CD4-positive, alpha-beta T cell treated with Interferon alpha-2 for 1 hour (primary cell): ENCODE results near the gene ERC2.
"Not testable (repeated sequence)": the region's sequence is repeated elsewhere in the genome, so short reads cannot be mapped to it uniquely, and the experiment has no call there.

ENCODE experiments used
- DNase-seq, 2 donors: peaks; one replicate each; pipeline ENCODE4 v3.0.0-alpha.2; 2020 to 2022

Gene ERC2

DNA sequence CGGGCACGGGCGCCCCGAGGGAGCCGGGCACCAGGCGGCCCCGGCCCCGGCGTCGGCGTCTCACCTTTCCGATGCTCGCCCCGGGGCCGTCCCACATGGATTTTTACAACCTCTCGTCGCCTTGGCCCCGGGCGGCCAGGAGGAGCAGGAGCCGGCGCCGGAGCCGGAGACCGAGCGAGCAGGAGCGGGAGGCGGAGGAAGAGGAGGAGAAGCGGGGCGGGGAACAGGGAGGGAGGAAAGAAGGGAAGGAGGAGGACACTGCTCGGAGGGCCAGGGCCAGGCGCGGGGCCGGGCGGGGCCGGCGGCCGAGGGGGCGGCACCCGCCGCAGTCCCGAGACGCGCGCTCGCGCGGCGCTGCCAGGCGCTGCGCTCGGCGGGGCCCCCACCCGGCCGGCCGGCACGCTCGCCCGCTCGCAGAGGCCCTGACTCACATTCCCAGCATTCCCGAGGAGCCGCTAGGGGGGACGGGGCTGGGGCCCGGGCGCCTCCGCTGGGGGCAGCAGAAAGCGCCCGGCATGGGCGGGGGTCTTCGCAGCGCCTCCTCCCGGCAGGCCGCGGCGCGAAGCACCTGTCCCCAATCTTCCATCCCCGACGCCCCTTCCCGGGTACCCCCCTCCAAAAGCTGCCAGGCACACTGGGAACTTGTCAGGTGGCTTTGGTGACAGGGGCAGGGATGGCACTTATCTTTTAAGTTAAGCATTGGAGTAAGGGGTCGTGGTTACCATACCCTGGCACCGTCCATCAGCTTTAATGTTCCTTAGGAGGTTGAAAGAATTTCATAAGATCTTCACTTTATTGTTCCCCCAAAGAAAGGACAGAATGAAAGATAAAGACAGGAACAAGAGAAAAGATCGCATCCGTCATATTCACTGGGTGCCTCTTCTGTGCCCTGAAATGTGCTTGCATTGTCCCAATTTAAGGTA is at the start of gene ERC2:
ERC2 (minus strand) TSS at position 284 of the 923 bp plus-strand sequence.
- no peak for DNase-seq

DNA sequence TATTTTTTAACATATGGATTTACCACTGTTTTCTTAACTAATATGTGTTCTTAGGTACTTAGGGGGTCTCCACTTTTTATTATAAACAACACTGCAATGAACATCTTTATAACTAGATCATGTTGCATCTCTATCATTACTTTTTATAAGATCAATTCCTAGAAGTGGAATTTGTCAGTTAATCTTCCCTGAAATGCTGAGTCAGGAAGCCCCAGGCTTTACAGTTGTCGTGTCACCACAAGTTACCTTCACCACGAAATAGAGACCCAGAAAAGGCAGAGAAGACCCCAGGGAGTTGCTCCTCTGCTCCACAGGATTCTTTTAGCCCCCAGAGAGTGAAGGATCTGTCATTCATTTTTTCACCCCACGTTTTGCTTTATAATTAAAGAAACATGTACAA is 34.5 kb upstream of the ERC2 start:
- no peak for DNase-seq

DNA sequence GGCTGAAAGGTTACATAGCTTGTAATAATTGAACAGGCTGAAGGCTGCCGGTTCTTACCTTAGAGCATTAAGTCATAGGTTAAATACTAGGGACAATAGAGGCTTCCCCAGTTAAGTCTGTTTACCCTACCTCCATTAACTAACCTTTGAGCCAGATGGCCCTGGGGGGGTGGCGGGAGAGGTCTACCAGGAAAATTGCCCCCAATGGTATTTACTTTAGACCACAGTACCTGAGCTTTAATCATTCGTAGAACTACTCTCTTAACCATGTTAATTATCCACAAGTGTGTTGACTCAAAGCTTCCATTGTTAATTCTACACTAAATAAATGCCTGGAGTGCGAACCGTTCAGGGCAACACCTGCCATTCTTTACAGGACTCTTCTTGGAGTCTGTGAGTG is 28.1 kb upstream of the ERC2 start:
- not testable (repeated sequence) for DNase-seq

DNA sequence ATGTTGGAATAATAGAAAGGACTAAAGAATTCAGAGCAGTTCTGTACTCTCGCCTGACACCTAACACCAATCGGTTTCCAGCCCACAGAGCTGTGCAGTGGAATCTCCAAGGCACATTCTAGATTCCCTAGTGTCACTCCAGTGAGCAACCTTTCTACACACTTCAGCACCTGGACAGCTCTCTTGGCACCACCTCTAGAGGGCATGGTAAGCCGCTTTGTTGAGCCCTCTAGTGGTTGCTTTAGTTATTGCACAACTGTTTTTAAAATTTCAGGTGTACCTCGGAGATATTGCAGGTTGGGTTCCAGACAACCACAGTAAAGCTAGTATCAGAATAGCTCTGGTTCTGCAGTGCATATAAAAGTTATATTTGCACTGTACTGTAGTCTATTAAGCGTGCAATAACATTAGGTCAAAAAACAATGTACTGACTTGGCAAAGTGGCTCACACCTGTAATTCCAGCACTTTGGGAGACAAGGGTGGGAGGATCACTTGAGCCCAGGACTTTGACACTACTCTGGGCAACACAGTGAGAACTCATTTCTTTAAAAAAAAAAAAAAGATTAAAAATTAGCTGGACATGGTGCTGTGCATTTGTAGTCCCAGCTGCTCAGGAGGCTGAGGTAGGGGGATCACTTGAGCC is 26.5 kb upstream of the ERC2 start:
- peak; percentile 69 to 85 for DNase-seq

DNA sequence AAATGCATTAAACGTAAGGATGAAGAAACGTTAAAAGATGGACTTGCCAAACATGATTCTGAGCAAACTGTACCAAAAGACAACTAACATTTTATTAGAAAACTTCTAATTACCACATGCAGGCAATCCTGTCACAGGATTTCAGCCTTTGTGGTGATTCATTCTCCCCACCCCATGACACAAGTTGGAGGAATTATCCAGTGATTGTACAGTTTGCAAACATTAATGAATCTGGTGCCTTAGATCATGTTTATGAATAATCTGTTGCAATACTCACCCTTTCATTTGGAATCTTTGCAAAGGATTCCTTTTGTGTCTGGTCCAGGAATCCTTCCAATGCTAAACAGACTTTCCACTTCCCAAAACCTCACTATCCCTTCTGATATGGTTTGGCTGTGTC is 23.3 kb upstream of the ERC2 start:
- DNase-seq, result no peak

DNA sequence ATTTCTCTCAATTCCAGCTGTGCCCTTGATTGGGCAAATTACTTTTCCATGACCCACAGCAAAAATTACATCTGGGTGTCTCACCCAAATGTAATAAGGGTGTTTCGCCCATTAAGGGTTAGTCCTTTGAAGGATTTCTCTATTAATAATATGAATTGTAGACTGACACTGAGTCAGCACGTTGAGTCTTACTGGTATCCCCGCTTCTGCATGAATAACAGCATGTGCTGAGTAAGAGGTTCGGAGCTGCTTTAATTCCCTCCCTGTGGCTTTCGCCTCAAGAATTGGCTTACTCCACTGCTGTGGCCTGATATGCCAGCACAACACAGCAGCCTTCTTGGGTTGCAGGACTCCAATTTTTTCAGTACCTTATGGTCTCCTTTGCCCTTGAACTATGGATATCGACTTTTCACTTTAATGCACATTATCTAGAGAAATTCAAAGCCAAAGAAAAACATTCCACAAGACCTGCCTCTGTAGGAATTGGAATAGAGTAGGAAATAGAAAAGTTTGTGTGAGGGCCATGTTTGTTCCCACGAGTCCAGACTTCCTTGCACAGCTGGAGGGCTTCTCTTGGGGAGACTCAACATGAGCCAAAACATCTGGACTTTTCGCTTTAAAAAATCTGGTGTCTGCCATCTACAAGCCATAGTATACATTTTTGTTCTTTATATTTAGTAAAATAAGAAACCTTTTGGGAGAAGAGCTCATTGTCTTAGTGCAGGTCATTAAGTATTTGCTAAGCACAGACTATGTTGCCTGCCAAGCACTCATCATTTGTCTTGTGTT is 20.7 kb upstream of the ERC2 start:
- no peak for DNase-seq

DNA sequence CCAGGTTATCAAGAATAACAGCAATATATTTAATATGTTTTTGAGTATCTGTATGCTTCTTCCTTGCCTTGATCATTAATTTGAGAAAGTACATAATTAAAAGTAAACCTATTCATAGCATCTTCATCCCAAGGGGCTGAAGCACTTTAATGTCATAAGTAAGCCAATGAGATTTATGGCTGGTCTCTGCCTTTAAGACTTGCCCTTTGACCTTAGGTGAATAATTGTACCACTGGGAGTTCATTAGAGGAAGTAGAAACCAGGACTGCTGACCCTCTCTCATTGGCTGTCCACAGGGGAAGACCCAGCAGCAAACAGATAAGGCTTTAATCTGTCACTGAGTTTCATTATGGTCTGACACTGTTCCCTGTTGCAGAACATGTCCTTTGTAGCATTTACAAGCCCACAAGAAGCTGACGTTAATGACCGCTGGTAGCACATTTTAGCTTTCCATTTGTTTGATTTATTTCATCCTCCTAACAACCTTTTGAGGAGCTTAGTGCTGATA is 16.3 kb upstream of the ERC2 start:
- DNase-seq, result no peak

DNA sequence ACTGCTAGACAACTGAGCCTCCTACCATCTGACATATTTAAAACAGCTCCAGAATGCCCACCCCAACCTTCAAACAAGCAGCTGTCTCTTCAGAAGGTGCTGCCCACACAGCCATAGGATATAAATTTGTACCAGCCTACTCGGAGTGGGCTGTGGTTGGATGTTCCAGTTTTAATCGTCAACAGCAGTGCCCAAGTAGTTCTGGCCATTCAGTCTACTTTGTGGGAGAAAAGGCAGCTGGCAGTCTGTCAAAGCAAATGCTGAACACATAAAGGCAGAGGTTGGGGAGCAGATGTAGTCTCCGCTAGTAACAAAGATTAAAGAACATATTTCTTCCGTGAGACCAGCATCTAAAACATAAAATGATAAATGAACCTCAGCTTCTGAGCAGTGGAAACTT is 15.9 kb upstream of the ERC2 start:
- no peak for DNase-seq

DNA sequence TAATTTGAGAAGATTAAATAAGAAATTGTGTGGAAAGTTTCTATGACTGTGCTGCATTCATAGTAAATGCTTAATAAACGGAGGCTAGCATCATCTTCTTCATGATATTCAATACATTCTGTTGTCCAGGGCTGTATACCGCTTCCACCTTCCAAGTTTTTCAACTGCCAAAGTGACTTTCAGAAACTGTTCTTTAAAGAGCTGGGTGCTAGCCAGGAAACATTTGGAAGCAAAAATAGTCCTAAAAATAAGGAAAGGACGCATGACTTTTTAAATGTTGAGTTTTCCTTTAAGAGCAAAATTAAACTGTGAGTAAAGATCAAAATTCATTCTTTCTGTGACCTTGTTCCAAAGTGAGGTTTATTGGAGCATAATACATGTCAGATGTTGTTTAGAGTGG is 9.4 kb upstream of the ERC2 start:
- no peak for DNase-seq

DNA sequence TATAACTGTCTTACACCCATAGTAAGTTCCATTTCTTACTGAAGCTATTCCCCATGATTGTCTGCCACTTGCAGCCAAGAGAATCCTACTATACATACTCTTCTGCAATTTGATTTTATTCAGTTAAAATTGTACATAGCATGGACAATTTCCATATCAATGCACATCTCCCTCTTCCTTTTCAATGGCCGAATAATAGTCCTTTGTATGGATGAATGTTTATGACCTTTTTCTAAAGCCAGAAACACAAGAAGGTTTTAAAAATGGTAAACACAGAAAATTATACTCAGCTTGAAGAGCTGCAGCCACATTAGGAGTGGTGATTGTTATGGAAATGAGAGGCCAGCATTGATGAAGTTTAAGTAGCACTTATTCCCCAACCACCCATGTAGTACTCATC is 8.5 kb upstream of the ERC2 start:
- no peak for DNase-seq

DNA sequence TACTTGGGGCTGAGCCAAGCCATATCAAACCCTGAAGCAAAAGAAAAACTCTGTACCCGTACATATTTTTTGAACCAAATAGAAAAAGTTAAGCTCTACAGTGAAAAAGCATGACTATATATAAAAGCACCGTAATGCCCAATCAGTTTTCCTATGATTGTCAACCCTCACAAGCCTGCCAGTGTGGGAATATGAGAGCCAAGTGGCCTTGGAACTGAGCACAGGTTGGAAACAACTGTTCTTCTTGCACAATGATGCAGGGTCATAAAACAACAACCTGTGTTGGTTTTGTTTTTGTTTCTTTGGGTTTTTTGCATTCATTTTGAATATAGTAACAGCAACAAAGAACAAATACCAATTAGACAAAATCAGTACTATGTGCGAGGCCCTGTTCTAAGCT is 3.5 kb upstream of the ERC2 start:
- DNase-seq, result no peak

DNA sequence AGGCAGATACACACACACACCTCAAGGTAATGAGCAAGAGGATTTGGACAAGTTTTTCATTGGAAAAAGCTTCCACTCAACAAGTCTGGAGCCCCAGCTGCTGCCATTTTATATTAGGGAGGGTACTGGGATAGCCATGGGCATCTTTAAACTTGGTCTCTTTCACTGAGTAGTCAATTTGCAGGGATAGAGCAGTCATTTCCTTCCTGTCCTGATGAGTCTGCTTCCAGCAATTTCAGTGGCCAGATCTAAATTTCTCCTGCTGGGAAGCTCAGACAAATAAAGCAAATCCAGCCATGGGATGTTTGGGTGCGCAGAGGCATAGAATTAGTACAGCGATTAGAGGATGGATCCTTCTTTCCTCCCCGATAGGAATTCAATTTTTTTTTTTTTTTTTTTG is 874 bp upstream of the ERC2 start:
- no peak for DNase-seq

DNA sequence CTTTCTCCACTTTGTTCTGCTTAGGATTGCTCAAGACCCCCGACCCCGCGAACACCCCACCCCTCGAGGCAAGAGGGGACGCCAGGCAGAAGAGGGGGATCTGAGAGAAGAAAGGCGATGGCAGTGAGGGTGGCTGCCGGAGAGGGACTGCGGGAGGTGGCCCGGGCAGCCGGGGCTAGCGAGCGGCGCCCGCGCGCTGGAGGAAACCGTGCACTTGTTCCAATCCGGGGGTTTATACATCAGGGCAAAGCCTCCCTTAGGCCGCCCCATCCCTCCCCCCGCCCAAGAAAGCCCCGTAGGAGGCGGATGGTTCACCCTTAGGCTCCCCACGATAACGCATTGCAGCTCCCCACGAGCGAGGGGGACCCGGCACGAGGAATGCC is 475 bp downstream of the ERC2 start:
- no peak for DNase-seq

DNA sequence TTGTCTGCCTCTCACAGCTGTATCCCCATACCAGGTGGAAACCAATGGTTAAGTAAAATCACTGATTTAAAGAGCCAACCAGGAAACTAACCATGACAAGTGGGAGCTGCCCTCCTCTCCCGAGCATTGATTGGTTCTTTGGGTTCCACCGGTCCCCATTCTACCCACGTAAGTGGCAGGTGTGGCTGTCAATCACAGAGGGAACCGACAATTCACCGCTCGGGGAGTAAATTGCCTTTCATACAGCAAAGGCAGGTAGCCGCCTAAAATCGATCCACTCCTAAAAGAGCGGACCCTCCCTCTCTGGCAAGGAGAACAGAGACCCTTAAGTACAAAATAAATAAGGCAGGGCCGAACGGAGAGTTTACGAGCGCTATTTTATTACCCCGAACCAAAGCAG is 1.2 kb downstream of the ERC2 start:
- DNase-seq, result peak; percentile 18 to 33

DNA sequence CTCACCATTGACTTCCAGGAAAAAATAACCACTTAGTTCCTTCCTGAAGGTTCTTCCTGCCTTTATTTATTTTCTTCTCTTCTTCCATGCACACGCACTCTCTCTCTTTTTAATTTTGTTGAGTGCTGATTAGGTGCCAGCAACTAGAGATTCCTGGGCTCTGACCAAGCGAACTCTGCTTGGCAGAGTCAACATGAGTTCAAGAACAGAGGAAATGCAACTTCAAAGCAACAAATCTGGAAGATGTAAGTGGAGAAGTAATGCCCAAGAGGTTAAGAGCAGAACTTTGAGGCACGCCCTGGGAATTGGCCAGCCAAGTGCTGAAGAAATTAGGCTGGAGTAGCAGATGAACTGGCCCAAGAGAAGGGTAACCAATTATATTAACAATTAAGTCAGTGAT is 8.5 kb downstream of the ERC2 start:
- no peak for DNase-seq

DNA sequence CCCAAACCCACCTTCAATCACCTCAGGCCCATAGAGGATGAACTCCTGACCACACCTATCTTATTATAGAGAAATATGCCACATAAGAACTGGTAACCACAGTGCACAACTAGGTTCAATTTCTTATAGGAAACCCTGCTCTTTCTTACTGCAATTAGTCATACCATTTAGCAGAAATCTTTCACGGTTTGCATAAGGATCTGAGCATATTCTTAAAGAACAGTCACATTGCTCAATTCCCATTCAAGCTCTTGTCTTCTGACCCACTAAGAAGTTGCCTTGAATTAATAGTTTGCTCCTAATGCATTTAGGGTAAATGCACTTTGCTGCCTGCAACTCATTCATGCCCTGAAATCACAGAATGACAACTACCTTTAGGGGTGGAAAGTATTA is 9.2 kb downstream of the ERC2 start:
- no peak for DNase-seq

DNA sequence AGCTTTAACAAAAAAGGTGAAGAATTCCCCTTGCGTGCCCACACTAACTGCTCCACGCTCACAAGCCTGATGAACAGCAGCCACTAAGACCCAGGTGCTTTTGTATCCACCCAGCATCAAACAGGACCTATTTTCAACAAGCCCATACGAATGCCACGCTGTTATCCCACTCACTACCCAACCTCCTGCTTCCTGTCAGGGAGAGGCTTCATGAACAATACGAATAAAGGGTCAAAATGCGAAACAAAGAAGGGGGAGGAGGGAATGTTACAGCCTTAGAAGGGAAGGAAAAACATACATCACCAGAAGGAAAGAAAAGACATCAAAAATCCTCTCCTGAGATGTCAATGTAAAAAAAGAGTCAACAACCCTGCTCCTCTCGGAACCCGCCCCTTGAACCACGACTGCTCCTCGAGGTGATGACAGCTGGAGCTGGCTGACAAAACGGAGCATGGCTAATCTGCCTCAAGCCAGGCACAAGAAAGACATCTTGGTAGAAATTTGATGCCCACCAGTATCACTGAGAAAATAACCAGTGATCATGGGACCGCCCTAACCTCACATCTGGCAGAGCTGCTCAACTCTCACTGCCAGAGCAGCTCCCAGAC is 9.7 kb downstream of the ERC2 start:
- DNase-seq, result no peak

DNA sequence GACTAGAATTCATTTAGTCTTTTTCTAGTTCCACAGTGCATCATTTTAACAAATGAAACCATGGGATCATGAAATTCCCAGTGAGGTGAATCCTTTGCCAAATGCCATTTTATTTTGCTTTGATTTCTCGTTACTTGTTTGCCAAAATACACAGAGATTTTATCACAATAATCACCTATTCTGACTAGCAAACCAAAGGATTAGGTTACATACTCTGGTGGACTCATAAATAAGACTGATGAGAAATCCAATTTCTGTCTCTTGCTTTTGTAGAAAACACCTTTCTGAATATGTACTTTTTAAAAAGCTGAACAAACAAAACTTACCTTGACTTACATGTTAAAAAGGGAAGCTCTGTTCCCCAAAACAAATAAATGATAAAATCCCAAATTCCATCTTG is 12.2 kb downstream of the ERC2 start:
- DNase-seq, result no peak

DNA sequence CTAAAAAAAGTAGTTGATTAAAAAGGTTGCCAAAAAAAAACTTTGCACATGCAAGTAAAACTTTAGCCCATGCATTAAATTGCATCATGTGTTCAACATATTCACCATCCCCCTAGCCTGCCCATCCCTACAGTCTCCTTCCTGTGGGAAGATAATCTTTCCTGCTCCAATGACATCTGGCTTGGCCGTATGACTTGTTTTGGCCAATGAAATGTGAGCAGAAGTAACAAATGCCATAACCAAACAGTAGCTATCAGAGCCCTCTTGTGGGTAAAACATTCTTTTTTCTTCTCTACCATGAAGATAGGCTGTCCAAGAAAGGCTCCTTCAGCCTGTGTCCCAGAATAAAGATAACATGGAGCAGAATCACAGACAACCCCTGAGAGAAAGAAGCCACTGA is 15.3 kb downstream of the ERC2 start:
- no peak for DNase-seq

DNA sequence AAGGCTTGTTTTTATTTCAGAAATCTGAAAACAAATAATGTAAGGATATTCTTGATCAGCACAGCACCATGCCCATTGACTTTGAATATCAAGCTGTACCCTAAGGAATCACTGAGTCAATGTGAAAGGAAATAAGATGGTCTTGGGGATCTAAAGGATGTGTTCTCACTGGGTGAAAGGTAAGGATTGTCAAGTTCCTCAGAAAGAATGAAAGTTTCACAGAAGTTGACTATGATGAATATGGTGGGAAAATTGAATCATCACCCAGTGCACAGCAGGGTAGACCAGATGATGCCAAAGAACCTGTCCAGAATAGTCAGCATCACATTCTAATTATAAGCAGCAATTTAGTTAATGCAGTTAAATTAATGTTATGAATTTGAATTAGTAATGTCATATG is 16.2 kb downstream of the ERC2 start:
- no peak for DNase-seq

DNA sequence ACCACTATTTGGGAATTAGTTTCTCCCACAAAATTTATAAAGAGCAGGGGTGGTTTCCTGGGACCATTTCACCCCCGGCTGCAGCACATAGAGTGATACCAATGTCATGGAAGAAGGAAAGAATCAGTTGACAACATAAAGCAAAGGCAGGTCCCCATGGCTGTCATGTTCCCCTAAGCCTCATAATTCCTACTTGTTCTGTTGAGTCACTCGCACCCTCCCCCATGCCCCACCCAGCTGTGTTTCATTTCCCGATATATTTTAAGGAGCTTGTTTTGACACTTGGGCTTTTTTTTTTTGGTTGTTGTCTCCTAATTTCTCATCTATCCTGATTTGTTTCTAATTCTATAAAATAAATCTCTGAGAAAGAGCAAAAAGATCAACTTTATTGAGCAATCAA is 24.9 kb downstream of the ERC2 start:
- no peak for DNase-seq

DNA sequence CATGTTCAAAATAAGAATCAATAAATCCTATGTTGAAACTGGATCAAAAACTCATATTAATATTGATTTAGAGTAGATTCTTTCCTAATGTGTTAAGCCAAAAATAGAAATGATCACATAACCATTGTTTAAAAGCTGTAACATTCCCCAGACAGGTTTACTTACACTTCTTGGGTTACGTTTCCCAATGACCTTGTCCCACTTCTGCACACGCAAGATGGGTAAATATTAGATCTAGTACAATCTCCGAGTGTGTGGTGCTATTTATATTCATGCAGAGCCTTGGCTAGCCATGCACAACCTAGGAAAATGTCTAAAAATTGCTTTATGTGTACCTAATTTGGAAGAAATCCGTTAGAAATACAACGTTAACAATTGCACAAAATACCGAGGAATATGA is 39.6 kb downstream of the ERC2 start:
- DNase-seq, result no peak

DNA sequence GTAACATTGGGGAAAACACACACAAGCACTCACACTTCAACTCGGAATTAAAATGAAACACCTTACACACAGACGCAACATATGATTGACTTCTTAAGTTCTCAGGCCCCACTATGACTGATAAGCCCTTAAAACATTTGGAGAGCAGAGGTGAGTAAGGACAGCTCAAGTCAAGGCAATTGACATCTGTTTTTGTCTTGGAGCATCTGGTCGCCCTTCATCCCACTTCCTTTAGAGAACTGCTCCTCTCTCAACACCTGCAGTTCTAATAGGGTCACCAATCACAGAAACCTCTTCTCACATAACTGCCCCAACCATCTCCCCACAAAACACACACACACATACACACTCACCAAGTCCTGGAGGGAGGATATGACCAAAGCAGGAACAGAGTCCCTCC is 43.4 kb downstream of the ERC2 start:
- DNase-seq, result no peak
